OCI-LY7 (cell line): ENCODE data around the gene MINDY2.

ENCODE experiments used
- CTCF ChIP-seq: fragments of 200-600 bp; sonication (generic); conservative IDR thresholded peaks from 2 replicates; pipeline ENCODE4 v1.5.1; 2014; ENCODE audit warnings: mild to moderate bottlenecking, antibody characterized with exemption, low read length, moderate library complexity, mixed read lengths
- EZH2phosphoT487 ChIP-seq: fragments of 200-600 bp; sonication (generic); IDR thresholded peaks from 2 replicates; pipeline ENCODE4 v1.6.1; 2018; ENCODE audit warnings: low read depth, borderline replicate concordance, mild to moderate bottlenecking, mixed run types, antibody characterized with exemption, low read length, moderate library complexity, mixed read lengths

GRCh38 chr15:58856086-58856485 lies 85.0 kb downstream of the MINDY2 start:
- TF ChIP-seq CTCF (no peak), EZH2phosphoT487 (no peak)
